ENCODE measurements around the gene EPHX1.
"Not testable (repeated sequence)": the region's sequence is repeated elsewhere in the genome, so short reads cannot be mapped to it uniquely, and the experiment has no call there.

The EPHX1 gene

GRCh38 chr1:225808136-225808535 lies 1.8 kb upstream of the EPHX1 start:
- TF ChIP-seq EZH2phosphoT487 (IDR thresholded peaks at IDR 0.05; ENCODE audit: borderline replicate concordance) (no peak), CTCF (conservative IDR thresholded peaks at IDR 0.05; ENCODE audit: low read length) (no peak)
- Histone ChIP-seq H3K4me2 (ENCODE audit: low read depth, low read length, poor library complexity, severe bottlenecking) (no peak overlapping the region), H3K79me2 (ENCODE audit: insufficient read depth, low read length) (no peaks in the 10 kb centered on the region), H3K9me2 (replicated peaks; ENCODE audit: low read depth, low read length) (no peaks in the 10 kb centered on the region), H3K4me1 (ENCODE audit: insufficient read depth, low read length, poor library complexity, severe bottlenecking) (peaks cover 3% of the 10 kb centered on the region), H3K27me3 (ENCODE audit: insufficient read depth, low read length, poor library complexity, severe bottlenecking) (no peaks in the 10 kb centered on the region), H2AFZ (ENCODE audit: low read length) (no peak overlapping the region), H3K9ac (ENCODE audit: low read depth, low read length, poor library complexity, severe bottlenecking) (no peak overlapping the region), H3K9me3 (ENCODE audit: insufficient read depth, low read depth, low read length) (no peaks in the 10 kb centered on the region), H3K4me3 (ENCODE audit: low read length, poor library complexity, severe bottlenecking) (no peak overlapping the region), H3K36me3 (ENCODE audit: insufficient read depth, low read length) (no peaks in the 10 kb centered on the region), H3F3A (ENCODE audit: low read depth) (no peaks in the 10 kb centered on the region), H4K20me1 (ENCODE audit: insufficient read depth, low read length, poor library complexity, severe bottlenecking) (no peaks in the 10 kb centered on the region)

DNA sequence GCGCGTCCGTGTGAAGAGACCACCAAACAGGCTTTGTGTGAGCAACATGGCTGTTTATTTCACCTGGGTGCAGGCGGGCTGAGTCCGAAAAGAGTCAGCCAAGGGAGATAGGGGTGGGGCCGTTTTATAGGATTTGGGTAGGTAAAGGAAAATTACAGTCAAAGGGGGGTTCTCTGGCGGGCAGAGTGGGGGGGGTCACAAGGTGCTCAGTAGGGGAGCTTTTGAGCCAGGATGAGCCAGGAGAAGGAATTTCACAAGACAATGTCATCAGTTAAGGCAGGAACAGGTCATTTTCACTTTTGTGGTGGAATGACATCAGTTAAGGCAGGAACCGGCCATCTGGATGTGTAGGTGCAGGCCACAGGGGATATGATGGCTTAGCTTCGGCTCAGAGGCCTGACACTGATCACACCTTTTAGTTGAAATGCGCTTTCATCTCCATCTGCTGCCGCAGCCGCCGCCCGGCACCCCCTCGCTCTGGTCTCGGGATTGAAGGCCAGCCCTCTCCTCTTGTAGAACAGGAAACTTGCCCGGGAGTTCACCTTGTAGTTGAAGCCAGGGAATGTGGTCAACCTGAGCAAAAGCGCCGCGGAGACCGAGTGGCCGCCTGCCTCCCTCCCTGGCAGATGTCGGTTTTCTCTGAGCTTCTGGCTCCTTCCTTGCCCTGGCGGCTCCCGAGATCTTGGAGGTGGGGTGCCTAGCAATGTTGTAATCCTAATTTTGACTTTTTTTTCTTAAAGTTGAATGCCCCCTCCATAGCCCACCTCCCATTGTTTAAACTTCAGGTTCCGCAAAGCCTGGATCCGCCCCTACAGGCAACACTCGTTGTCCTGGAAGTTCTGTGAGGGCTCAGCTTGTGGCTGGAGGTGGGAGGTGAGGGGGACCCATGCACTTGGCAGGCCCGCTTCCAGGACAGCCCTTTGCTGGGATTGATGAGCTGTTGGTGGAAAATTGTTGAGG lies 935 bp downstream of the EPHX1 start:
- H3K36me3 ChIP-seq (ENCODE audit: insufficient read depth, low read length); H3F3A ChIP-seq (ENCODE audit: low read depth); H3K4me1 ChIP-seq (ENCODE audit: insufficient read depth, low read length, poor library complexity, severe bottlenecking); H4K20me1 ChIP-seq (ENCODE audit: insufficient read depth, low read length, poor library complexity, severe bottlenecking); H3K9me2 ChIP-seq (replicated peaks; ENCODE audit: low read depth, low read length); H3K27me3 ChIP-seq (ENCODE audit: insufficient read depth, low read length, poor library complexity, severe bottlenecking); H3K9me3 ChIP-seq (ENCODE audit: insufficient read depth, low read depth, low read length); H3K9ac ChIP-seq (ENCODE audit: low read depth, low read length, poor library complexity, severe bottlenecking); H3K79me2 ChIP-seq (ENCODE audit: insufficient read depth, low read length): not testable (repeated sequence)
- H2AFZ ChIP-seq (ENCODE audit: low read length): peak overlapping the region; percentile 50
- peak overlapping the region; percentile 81 for H3K4me2 ChIP-seq (ENCODE audit: low read depth, low read length, poor library complexity, severe bottlenecking)
- peak overlapping the region; percentile 79 for H3K4me3 ChIP-seq (ENCODE audit: low read length, poor library complexity, severe bottlenecking)

GRCh38 chr1:225811622-225812487 lies 1.9 kb downstream of the EPHX1 start:
- Histone ChIP-seq H3K27me3 (ENCODE audit: insufficient read depth, low read length, poor library complexity, severe bottlenecking) (no peaks in the 10 kb centered on the region), H3F3A (ENCODE audit: low read depth) (no peaks in the 10 kb centered on the region), H3K36me3 (ENCODE audit: insufficient read depth, low read length) (no peaks in the 10 kb centered on the region), H3K9me3 (ENCODE audit: insufficient read depth, low read depth, low read length) (no peaks in the 10 kb centered on the region), H3K4me1 (ENCODE audit: insufficient read depth, low read length, poor library complexity, severe bottlenecking) (peaks cover 3% of the 10 kb centered on the region), H3K9me2 (replicated peaks; ENCODE audit: low read depth, low read length) (no peaks in the 10 kb centered on the region), H3K9ac (ENCODE audit: low read depth, low read length, poor library complexity, severe bottlenecking) (no peak overlapping the region), H2AFZ (ENCODE audit: low read length) (no peak overlapping the region), H3K4me3 (ENCODE audit: low read length, poor library complexity, severe bottlenecking) (no peak overlapping the region), H3K79me2 (ENCODE audit: insufficient read depth, low read length) (no peaks in the 10 kb centered on the region), H4K20me1 (ENCODE audit: insufficient read depth, low read length, poor library complexity, severe bottlenecking) (no peaks in the 10 kb centered on the region), H3K4me2 (ENCODE audit: low read depth, low read length, poor library complexity, severe bottlenecking) (no peak overlapping the region)
- TF ChIP-seq CTCF (conservative IDR thresholded peaks at IDR 0.05; ENCODE audit: low read length) (peak; percentile 55), EZH2phosphoT487 (IDR thresholded peaks at IDR 0.05; ENCODE audit: borderline replicate concordance) (no peak)
